ENCODE measurements around the gene FAM120B.

FAM120B gene

GRCh38 chr6:170286246-170286933 is 20.2 kb upstream of the FAM120B start:
- no peak for DNase-seq (ENCODE audit: low read depth in 3 of 3)

GRCh38 chr6:170286934-170287265 is 19.7 kb upstream of the FAM120B start:
- DNase-seq (ENCODE audit: low read depth in 3 of 3), result no peak

DNA sequence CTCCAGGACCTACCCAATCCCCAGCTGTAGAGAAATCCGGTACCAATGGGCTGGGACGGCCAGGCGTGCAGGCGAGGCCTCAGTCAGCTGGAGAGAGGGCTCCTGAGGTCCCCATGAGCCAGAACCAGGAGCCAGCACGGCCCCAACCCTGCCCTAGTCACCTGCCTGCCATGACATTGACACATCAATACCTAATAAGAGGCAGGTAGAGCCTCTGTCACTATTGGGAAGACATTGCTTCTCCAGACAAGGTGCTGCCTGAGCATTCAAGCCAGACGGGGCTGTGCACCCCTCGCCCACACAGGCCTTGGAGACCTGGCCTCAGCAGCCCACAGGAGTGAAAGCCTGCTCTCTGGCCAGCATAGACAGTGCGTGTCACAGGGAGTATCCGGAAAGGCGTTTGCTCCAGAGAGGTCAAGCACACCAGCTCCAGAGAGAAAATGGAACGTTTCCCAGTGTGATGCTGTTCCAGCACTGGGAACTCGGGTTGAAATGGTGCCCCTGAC is 19.1 kb upstream of the FAM120B start:
- no peak for DNase-seq (ENCODE audit: low read depth in 3 of 3)

DNA sequence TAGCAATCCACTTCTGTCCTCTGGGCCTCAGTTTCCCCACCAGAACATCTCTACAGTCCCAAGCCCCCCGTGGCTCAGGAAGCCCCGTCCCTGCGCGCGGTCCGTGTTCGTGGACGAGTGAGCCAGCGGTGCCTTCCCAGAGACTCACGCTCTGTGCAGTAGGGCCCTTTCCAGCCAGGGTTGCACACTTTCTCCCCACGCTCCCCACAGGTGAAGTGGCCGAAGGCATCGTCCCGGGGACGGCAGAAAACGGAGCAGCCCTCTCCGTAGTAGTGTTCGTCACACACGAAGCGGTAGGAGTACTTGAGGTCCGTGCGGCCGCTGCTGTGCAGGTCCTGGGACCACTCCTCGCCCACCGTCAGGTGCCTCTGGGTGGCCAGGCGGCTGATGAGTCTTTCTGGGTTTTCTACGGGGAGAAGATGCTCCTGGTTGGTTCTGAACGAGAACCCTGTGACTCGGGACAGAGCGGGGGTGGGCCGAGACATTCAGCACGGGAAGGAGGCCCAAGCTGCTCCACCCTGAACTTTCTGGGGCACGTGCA is 18.4 kb upstream of the FAM120B start:
- DNase-seq (ENCODE audit: low read depth in 3 of 3), result no peak

DNA sequence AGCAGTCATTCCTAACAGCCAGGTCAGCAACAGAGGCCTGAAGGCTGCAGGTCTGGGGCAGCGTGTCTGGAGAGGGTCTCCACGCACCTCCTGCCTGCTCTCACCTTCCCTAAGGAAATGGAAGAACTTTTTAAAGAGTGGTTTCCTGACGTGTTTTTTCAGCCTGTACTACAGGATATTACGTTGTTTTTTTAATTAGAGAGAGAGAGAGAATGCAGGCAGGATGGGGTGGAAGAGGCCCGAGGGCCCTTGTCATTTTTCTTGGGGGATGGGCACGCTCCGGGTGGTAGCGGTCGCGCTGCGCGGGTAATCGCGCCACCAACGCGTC is 17.7 kb upstream of the FAM120B start:
- no peak for DNase-seq (ENCODE audit: low read depth in 3 of 3)

GRCh38 chr6:170289180-170289931 is 17.2 kb upstream of the FAM120B start:
- DNase-seq (ENCODE audit: low read depth in 3 of 3), result no peak

DNA sequence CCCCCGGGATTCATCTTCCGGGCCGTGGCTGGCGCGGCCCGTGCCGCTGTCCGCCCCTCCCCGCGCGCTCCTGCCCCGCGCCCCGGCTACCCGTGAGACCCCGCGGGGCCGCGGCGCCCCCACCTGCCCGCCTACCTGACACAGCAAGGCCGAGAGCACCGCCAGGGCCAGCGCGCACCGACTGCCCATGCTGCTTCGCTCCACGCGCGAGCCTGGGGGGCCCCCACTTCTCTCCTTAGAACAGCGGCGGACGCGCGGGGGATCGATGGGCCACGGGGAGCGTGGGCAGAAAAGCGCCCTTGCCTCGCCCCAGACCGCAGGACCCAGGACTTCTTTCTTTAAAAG is 16.6 kb upstream of the FAM120B start:
- DNase-seq (ENCODE audit: low read depth in 3 of 3), result no peak

DNA sequence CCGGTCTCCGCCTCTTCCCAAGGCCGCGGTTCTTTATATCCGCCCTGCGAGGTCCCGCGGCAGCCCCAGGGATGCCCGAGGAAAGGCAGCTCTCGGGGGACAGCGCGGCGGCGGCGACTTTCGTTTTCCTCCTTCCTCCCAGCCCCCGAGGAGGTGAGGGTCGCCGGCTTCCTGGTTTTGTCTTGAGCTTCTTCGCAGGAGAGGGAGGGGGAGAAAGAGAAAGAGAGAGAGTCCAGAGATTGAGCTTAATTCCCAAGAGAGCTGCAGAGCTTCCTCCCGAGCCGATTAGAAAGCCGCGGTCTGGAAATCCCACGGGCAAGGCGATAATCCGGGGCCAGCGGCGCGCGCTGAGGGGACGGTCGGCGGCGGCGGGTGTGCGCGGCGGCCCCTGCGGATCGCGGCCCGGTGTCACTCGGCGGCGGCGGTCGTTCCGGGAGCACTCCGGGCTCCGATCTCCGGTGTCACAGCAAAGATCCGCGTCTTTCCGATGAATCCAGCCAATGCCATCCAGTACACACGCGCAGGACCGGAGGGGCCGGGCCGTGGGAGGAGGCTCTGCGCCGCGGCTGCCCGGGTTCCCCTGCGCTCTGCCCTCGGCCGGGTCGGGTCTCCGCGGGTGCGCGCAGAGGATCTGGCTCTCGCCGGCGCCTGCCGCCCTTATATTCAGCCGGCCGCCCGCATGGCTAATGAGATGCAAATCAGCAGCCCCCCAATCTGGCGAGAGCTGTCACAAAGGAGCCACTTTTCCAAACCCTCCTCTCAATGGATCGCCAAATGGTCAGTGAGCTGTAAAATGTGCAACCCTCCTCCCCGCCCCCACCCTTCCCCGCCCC is 16.0 kb upstream of the FAM120B start, which contains the start of gene DLL1:
Gene DLL1 (minus strand): TSS at position 783 of the 833 bp plus-strand sequence. CDS start 939 bp downstream, outside the sequence.
- DNase-seq (ENCODE audit: low read depth in 3 of 3), result no peak

DNA sequence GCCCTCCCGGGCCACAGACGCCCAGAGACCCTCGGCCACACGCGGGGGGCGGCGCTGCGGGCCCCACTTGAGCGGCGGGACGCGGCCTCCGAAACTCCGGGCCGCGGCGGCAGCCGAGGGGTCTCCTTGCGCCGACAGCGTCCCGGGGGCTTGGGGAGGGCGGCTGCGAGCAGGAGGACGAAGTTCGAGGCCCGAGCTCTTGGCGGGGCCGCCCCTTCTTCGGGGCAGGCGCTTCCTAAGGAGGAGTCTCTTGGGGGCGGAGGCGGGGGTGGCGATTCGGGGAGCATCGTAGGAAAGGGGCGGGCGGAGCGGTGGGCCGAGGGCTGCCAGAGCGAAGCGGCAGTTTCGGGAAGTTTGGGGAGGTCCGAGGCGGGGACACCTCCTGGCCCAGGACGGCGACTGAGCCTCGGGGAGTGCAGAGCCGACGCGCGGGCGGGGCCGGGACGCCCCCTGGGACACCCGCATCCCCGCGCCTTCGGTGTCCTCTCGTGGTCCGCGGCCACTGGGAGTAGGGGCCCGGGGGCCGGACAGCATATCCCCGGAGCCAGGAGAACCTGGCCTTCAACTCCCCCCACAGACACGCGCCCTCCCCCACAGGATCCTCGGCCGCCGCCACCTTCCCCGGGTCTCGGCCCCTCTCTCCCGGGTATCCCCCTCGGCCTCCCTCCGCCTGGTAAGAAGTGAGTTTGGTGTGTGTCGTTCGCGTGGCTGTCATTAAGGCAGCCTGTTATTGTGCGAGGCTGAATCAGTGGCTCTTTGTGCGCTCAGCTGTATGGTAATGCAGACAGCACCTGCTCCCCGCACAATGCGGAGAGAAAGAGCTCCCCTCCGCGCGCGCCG is 15.1 kb upstream of the FAM120B start:
- no peak for DNase-seq (ENCODE audit: low read depth in 3 of 3)

DNA sequence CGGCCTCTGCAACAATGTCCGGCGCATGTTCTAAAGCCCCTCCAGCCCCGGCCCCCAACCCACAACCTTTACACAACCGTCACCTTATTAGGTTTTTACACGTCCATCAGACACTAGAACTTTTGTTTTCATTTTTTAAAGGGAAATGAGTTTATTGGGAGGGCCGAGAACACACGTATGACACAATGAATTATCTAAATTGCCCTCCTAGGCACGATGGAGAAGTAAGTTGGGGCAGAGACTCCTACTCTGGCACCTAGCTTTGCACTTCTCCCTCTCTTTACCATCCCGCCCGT is 14.5 kb upstream of the FAM120B start:
- no peak for DNase-seq (ENCODE audit: low read depth in 3 of 3)

GRCh38 chr6:170292407-170293158 is 14.0 kb upstream of the FAM120B start:
- DNase-seq (ENCODE audit: low read depth in 3 of 3), result no peak

- no peak for DNase-seq (ENCODE audit: low read depth in 3 of 3)
Observed at GRCh38 chr6:170293341-170294231, 13.0 kb upstream of the FAM120B start.

DNA sequence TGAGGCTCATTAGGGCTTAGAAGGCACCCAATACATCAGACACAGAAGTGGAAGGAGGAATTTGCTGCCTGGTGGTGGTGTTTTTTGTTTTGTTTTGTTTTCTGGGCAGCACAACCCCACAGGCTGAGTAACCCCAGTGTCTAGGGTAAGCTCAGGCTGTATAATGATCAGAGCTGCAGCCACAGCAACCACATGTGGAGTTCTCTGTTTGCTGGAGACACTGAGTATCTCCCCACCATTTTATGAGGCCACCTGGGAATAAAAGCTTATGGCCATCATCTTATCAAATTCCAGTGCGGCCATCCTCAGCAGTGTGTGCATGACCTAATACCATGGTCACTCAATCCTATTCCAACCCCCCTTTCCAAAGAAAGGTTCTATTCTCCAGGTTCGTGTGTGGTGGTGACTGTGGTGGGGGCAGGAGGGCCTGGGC is 12.2 kb upstream of the FAM120B start:
- no peak for DNase-seq (ENCODE audit: low read depth in 3 of 3)

- DNase-seq (ENCODE audit: low read depth in 3 of 3), result no peak
Observed at GRCh38 chr6:170294813-170295509, 11.6 kb upstream of the FAM120B start.

DNA sequence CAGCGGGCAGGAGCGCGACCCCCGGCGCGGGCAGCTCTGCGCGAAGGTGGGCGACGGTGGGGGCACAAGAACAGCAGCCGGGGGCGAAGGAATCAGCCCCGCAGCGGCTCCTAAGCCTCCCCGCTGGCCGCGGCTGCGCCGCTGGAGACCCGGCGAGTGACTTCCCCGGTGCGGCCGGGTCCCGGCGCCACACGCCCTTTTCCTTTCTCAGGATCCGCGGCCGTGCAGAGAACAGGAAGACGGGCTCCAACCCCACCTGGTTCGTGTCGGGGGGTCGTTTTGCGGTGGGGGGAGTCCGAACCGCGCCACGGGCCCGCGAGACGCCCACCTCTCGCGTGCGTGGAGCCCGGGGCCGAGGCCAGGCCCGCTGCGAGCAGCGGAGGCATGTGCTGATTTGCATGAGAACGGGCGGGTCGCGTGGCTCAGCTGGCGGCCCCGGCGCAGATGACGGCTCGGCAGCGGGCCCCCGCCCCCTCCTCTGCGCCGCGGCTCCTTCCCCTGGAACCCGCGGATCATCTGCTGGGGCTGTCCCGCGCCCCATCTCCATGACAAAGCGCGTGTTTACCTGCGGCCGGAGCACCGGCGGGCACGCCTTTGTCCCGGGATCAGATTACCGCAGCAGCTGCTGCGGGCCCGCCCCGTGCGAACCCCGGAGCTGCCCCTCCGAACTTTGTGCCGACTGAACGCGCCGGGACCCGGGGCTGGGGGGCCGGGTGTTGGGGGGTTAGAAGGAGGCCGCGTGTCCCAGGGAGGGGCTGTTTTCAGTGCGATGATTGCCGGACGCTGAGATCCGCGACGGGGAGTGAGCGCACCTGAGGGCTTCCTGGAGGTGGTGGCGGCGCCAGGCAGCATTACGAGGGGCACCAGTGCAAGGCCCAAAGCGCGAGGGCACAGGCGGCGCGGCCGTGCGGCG is 10.8 kb upstream of the FAM120B start:
- peak in 1 of 3 experiments; percentile 51 for DNase-seq (ENCODE audit: low read depth in 3 of 3)

DNA sequence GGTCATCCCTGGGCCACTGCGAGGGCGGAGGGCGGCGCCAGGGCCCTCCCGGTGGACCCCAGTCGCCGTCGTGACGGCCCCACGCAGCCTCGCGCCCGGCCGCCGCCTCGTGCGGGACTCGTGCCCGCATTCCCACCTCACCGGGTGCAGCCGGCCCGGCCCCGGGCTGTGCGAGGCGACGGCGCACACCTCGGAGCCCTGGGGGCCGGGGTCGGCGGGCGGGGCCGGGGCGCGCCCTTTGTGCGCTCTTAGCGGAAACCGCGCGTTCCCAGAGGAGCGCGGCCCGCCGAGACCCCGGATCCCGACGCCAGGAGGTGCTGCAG is 10.2 kb upstream of the FAM120B start:
- DNase-seq (ENCODE audit: low read depth in 3 of 3), result no peak

DNA sequence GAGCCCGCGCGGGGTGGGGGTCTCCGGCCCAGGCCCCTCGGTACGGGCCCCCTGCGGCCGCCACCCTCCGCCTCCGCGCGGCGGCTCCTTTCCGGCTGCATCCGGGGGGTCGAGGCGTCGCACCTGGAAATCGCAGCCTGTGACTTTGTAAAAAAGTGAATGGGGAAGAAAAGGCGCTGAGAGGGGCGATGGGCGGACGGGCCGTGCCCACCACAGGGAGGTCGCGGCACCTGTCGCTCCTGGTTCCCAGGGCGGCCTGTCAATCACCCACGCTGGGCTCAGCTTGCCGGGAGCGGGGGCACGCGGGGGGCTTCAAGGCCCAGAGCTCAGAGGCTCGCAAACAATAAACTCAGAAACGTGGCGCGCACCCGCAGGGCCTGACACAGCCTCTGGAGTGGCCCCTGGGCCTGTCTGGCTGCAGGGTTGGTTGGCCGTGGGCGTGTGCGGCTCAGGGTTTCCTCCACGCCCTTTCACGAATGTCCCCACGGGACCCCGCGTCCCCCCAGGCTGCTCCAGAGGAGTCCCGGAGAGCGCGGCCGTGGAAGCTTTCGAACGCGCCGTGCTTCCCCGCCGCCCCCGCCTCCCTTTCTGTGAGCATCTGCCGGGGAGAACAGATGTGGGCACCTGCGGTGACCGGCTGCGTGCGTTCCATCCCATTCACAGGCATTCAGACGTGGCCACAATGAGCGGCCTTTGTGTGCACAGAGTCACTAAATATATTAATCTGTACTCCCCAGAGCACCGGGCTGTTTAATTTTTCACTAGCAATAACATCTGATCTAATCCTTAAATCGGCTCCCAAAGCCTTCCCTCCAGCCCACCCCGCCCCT is 9.6 kb upstream of the FAM120B start:
- DNase-seq (ENCODE audit: low read depth in 3 of 3), result no peak

Data from stimulated activated CD4-positive, alpha-beta T cell treated with anti-CD3 and anti-CD28 coated beads, TNF-alpha, amount 100 ng/mL, for 24 hours (primary cell).